Activated T-cell treated with anti-CD3 and anti-CD28 coated beads for 24 hours (primary cell): ENCODE results near the gene ZIC5.

Experiments used
- DNase-seq: peaks from one replicate; pipeline ENCODE4 v3.0.0-alpha.2; 2020; ENCODE audit warnings: low read depth

The ZIC5 gene

DNA sequence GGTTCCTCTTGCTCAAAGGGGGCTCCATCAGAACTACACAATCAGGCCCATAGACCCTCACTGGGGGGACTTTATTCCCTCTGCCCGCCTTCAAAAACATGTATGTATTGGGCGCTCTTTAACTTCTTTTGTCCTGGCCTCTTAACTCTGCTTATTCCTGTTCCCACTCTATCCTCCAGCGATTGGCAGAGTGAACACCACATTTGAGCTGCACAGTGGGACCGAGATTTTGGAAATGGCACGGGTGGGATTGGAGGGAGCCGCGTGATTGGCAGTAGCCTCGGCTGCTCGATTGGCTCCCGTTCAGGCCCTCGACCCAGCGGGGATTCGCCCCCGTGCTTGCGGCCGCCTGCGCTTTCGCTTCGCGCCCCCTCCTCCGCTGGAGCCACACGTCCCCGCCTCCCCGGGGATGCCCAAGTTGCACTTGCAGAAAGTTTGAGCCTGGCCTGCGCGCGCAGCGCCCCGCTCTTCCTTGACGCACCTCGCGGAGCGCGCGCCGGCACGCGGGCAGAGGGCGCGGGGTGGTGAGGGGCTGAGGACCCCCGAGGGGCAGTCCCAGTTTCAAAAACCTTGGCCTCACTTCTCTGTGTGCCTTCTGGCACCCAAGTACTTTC is at the start of gene ZIC5:
Gene ZIC5, minus strand, starts transcription at position 192 of the 614 bp plus-strand sequence. Its CDS starts 164 bp downstream, at position 28.
- no peak for DNase-seq

DNA sequence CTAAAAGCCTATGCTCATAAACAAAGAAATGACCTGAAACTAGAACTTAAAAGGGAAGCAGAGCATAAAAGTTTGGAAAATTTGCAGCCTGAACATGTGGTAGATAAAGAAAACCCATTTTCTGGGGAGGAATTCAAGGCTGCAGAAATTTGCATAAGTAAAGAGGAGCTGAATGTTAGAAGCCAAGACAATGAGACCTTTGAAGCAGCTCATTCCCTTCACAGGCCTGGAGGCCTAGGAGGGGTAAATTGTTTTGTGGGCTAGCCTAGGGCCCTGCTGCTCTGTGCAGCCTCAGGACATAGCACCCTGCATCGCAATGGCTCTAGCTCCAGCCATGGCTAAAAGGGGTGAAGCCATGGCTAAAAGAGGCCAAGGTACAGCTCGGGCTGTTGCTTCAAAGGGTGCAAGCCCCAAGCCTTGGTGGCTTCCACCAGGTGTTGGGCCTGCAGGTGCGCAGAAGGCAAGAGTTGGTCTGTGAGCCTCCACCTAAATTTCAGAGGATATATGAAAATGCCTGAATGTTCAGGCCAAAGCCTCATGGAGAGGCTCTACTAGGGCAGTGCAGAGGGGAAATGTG is 48.3 kb upstream of the ZIC5 start:
- DNase-seq: no peak

DNA sequence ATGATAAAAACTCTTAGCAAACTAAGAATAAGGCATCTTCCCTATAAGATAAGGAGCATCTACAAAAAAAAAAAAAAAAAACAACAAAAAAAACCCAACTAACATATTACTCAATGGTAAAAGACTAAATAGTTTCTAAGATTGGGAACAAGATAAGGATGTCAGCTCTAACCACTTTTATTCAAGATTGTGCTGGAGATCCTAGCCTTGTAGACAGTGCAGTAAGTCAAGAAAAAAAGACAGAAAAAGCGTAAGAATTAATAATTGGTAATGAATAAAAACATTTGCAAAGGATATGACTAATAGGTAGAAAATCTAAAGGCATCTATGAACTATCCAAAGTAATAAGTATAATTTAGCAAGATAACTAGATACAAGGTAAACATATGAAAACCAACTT is 43.1 kb upstream of the ZIC5 start:
- no peak for DNase-seq

DNA sequence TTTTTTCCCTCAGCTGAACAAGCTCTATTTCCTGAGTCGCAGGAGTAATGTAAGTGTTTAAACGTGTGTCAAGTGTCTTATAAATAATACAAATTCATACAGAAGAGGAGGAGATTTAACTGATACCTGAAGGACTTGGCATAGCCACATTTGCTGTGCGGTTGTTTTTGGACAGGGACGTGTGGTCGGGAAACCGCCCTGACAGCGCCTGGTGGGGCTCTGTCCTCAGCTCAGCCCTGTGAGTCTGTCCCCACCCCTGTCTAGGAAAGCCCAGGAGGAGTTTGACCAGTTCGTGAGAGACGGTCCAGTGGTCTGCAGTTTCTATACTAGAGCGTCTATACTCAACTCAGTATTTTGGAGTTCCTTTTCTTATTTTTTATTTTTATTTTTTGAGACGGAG is 26.7 kb upstream of the ZIC5 start:
- DNase-seq: no peak

DNA sequence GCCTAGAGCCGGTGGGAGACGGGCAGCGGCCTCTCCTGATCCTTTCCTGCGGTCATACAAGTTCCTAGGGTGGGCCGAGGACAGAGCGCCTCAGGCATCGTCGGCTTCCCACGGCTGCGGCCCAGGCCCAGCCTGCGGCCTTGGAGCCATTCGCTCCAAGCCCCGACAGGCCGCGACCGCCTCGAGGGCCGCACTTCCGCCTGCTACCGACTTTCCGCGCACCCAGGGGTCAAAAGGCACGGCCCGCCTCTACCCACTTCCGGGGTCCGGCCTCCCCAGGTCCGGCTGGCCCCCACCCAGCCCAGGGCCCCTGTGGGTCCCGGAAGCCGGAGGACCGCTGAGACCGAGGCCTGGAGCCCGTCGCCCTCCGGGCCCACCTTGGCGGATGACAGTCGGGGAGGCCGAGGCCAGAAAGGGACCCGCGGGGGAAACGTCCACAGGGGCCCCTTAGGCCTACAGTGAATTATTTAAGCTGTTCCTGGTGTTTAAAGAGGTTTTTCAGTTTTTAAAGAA is 26.2 kb upstream of the ZIC5 start:
- no peak for DNase-seq

DNA sequence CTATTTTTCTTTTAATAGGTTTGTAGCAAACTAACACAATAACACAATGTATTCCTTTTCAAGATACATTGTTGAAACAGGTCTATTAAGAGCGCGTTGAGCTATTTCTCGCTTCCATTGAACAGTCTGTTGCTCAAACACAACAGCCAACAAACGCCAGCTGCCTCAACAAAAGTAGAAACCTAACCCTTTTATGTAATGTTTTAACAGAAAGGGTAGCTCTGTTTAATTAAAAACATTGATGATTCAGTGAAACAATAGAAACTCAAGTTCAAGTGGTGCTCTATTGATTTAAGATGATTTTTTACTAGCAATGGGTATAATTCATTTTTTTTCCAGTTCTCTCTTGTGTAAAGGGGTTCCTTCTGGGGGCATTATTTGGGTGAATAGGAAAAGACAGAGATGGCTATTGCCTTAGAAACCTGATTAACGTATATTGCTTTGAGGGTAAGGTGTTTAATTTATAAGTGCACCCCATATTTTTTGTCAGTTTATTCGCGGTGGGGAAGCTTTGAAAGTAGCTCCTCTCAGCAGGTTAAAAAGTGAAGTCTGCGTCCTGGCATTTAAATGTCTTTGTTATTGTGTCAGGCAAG is 24.9 kb upstream of the ZIC5 start:
- no peak for DNase-seq

DNA sequence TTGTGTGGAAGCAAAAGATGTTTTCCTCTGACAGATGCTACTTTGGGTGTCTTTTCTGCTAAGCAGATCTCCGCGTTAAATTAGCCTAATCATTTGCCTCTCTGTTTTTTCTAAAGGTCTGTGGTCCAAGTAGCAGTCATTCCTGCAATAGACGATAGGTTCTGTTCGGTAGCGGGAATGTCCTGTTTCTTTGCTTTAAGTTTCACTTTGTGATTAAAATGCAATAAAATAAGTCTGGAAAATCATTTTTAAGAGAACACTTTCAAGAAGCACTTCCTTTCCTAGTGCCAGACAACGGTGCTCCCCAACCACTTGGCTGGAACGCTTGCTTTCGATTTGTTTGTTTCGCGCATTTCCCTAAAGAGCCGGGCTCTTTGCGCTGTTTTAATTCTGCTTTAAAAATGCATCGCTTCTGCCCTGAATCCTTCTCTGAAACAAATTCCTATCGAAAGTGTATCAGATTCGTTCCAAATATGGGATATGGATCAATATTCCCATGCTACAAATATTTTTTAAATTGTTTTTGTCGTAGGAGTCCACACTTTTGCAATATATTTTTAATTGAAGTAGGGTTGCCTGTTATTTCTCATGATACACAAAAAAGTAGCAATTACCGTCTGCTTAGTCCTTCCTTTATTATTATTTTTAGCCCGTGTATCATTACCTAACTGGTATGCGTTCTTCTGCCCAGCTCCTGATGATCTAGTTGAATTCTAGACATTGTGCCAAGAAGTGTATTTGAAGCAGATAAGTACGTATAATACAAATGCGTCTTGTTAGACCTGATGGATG is 24.2 kb upstream of the ZIC5 start:
- DNase-seq: no peak

DNA sequence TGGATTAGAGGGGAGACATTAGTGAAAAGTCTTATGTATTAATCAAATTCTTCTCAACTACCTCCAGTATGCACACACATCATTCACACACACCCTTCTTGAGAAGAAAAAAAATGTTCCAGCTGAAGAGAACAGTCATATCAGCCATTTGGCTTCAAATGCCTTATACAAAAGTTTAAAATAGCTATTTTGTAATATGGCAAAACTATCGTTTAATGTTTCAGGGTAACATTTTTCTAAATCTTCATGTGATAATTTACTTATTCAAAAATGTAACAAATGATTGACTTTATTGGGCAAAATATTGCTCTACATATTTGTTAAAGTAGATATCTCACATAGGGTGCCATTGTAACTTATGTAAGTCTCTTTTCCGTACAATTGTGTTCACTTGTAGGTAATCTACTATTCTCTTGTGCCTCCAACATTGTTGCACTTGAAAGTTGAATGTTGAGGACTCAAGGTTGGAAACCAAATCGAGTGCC is 23.6 kb upstream of the ZIC5 start:
- no peak for DNase-seq

DNA sequence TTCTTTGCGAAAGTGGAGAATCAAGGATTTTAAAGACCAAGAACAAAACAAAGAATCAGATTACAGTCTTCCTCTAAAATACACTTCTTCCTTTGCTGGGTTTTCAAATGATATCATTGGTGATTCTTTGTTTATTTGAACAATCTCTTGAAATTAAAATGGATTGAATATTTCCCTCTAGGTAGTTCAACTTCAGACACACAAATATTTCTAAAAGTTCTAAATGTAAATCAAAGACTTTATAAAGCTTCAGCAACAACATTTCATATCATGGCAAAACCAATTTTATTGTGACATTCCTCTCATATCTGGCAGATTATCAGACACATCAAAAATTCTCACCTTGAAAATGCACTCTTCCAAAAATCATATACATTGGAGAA is 23.1 kb upstream of the ZIC5 start:
- no peak for DNase-seq

DNA sequence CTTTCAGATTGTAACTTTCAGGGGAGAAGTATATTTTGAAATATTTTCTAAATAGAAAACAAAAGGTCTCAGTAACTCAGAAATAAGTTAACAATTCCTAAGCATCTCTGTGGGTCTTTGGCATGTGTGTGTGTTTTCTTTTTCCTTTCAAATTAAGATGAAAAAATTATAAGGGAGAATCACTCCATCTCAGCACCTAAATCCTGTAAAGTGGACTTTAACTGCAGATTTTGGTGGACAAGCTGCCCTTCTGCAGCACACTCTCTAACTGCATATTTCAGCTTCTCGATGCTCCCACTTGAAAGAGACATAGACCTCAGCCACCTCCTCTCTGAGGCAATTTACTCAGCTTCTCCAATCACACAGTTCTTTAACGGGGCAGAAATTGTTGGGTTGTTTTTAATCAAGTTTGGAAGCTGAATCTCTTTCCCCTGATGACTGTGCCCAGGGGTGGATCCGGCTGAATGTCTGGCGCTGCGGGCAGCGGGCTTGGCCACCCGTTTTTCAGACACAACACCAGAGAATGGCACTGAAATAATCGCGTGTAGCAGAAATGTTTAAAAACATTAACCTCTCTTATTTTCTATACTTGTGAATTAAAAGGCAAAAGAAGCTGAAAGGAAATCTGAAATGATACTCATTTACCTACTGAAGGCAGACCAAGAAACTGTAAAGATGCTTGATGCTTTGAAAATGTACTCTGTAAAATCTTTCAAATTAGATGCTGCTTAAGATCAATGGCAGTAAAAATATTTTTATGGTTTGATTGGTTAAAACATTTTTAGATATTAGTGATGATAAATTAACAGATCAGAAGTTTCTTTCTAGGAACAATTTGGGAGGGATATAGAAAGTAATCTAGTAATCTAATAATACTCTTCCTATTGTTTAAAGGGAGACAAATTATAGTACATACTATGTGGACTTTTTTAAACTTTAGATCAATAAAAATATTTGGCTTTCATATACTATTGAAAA is 22.4 kb upstream of the ZIC5 start:
- DNase-seq: no peak

DNA sequence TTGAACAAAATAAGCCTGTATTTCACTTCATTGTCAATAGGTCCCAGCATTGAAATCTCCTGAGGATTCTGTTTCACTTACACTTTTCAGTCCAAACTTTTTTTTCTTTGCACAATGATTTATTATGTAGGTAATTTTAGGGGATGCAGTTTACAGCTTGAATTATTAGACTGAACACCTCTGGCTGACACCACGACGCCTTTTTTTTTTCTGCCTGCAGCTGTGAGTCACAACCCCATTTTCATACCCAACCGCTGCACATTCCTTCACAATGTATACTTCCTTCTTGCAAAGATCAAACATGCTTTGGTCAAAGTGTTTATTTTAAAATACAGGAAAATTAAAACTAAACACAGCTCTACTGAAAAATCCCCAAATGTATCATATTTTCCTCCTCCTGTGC is 21.4 kb upstream of the ZIC5 start:
- no peak for DNase-seq

DNA sequence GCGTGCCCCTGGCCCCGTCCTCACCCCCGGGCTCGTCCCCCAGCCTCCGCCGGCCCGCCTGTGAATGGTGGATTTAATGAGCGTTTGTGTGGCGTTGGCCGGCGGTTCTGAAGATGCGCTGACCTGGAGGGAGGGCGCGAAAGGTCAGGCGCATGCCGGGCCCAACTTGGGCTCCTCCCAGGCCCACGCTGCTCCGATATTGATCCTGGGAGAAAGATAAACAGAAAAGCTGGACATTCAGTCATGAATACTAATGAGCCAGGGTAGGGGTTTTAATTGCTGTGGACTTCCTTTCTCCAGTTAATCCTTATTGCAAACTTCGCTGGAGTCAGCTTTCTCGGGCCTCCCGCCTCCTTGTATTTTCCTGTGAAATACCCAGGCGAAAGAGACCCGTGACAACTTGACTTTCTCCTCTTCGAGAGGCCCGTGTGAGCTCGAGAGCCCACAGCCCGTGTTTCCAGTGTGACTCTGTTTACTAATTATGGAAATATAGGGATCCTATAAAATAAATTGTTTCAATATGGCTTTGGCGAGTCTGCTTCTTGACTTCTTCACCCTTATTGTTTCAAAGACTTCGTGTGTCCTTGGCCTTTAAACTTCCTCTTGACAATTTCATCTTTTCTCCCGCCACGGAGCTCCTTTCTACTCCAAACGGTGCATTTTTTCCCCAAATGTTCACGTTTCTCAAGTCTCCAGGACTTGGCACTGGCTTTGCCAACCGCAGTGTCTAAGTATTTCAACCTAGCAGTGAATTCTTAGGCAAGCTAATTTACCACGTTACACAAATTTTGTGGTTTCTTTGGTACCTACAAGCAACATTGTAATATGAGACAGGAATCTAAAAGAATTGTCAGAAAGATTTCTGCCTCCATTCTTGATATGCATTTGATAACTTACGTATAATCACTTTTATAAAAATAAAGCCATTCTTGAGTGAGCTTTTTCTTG is 20.5 kb upstream of the ZIC5 start:
- no peak for DNase-seq

DNA sequence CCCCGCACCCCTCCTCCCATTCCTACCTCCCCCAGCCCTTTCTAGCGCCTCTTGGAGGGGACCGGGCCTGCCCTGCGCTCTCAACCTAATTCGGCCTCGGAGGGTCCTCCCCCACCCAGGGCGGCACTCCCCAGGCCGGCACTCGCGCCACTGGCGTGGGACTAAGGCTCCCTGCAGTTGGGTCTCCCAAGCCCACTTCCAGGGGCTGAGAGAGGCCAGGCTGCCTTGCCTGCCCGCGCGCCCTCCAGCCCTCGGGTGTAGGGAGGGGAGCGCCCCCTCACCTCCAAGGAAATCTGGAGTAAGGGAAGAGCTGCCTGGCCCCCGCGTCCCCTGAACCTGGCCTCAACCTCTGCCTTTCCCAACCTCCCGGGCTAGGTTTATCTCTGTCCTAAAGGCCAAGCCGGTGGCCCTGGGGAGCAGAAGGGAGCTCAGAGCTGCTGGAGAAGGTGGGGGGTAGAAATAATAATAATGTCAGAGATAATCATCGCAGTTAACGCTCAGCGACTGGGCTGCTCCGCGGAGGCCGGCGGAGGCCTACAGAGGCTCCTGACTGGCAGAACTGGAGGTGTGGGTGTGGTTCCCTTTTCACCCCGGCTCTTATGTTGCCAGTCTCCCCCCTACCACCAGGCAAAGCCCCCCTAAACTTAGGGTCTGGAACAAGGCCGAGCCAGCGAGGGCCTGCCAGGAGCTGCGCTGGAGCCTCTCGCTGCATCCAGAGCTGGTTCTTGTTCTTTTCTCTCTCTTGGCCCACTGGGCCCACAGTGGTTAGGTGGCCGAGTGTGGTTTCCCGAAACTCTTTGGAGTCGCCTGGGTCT is 19.7 kb upstream of the ZIC5 start:
- no peak for DNase-seq

DNA sequence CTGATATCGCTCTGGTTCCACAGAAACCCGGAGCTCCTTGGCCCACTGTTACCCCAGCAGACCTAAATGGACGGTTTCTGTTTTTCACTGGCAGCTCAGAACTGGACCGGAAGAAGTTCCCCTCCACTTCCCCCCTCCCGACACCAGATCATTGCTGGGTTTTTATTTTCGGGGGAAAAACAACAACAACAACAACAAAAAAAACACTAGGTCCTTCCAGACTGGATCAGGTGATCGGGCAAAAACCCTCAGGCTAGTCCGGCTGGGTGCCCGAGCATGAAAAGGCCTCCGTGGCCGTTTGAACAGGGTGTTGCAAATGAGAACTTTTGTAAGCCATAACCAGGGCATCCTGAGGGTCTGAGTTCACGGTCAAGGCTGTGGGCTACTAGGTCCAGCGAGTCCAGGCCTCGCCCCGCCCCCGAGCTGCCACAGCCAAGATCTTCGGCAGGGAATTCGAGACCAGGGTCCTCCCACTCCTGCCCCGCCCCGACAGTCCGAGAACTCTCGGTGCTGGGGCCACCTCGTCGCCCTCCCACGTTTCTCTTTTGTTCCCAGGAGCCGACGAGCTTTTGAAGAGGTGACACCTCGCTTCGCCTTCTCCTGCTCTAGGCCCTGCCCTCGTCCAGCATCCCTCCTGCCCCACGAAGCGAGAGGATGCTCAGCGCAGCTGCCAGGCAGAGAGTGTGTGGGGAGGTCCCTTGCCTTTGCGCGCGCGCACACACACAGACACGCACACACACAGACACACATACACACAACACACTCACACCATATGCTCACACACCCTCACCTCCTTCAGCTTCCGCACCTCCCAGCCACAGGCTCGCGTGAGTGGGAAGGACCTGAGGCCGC is 18.8 kb upstream of the ZIC5 start:
- no peak for DNase-seq

DNA sequence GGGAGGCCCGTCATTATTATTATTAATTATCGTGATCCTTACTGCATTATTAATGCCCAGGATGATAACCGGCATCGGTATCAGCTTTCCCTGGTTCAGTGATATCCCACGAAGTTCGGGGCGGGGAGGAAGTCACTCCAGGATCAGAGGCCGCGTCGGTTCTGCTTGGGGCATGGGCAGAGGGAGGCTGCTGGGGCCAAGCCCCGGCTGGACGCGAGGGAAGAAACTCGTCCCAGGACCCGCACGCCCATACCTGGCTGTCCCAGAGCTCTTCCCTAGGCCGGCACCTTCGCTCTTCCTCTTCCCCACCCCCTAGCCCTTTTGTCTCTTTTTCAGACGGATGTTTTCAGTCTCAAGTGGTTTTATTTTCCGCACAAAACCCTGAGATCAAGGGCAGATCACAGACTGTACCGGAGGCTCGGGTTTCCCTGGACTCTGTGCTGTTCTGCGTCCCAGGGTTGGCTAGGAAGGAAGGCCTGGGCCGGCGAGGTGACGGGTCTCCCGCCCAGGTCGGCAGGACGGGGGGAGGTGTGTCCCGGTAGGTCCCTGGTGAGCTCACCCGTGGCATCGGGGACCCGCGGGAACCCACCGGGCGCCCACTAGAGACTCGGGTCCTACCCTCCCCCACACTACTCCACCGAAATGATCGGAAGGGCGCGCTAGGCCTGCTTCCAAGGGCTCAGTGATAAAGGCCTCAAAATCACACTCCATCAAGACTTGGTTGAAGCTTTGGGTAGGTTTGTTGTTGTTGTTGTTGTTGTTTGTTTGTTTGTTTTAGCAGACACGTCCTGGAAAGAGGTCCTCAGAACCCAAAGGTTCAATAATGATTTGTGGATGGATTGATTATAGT is 17.9 kb upstream of the ZIC5 start:
- DNase-seq: no peak

DNA sequence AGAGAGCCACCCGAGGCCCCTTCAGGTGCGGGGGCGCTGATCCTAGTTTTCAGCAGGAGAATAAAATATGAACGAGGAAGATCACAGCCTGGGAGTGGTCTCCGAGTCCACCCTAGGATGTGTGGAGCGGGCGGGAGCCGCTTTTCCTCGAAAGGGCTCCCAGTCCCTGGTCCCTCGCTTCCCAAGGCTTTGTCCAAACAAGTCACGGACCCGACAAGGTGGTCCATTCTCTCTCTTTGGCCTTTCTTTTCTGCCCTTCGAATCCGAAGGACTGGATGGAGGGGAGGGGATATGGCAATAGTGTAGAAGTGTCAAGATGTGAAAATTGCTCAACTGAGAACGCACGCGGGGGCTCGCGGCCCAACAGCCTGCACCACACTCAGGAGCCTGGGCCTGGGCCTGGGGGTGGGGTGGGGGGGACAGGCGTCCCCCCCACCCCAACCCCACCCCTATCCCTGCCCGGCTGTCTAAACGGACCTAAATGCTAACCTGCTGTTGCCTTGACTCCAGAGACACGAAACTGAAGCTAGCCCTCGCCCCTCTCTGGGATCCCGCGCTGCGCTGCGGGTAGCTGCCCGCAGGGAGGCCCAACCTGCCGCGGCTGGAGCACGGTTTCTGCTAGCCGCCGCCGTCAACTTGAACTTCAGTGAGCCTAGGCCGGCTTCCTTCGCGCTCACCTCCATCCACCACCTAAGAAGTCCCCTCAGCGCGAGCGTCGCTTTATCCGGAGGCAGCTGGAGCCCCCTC is 17.1 kb upstream of the ZIC5 start:
- no peak for DNase-seq
